ENCODE measurements around the gene ARMC2. TPM values are rescaled to one million over a fixed set of nuclear protein-coding genes. Genes with fewer than 3 reads are reported as not detected.

The ARMC2 gene
- total RNA-seq: 0.94 and 1.1 TPM in 2 replicates

GRCh38 chr6:108848116-108848868, at the start of gene ARMC2:
TSS of gene ARMC2 (plus strand) at chr6:108848422. CDS start at chr6:108854268, 5,846 bp downstream.

Other genes with a start within 250 kb of the ARMC2 start
- 10.6 and 22.7 TPM in 2 replicates for gene SESN1, start 246.4 kb downstream of the ARMC2 start, total RNA-seq
- 10.3 and 16.9 TPM in 2 replicates for gene CEP57L1, start 247.1 kb downstream of the ARMC2 start, total RNA-seq

Measured in pericardium fibroblast (primary cell).